Right lung (tissue), 5 donors: ENCODE measurements around the gene TSC2. TPM values are rescaled to one million over a fixed set of nuclear protein-coding genes. Genes with fewer than 3 reads are reported as not detected.
"Not testable (repeated sequence)": the region's sequence is repeated elsewhere in the genome, so short reads cannot be mapped to it uniquely, and the experiment has no call there.

ENCODE experiments used
- DNase-seq, 2 donors: peaks; one replicate each; pipeline ENCODE4 v3.0.0-alpha.2; 2013
- polyA plus RNA-seq, 5 donors: library from polyadenylated mRNA; unstranded; fragments of 120-200 nt; gene quantifications; one replicate each; pipeline versions ENCODE4 v1.2.1 to v1.2.3, GENCODE V29; 2013; ENCODE audit warnings: inconsistent platforms in 1 of 5, low replicate concordance in 1 of 5; ENCODE audit not compliant: insufficient read length in 5 of 5, insufficient read depth in 1 of 5

The TSC2 gene
- polyA plus RNA-seq, 5 donors, result 100 to 149 (median 120) TPM

- DNase-seq, result not testable (repeated sequence)
Measured at GRCh38 chr16:2116428-2116827, 68.6 kb downstream of the TSC2 start.

- not testable (repeated sequence) for DNase-seq
Measured at GRCh38 chr16:2117341-2117740, 69.6 kb downstream of the TSC2 start.

- not testable (repeated sequence) for DNase-seq
Measured at GRCh38 chr16:2117960-2118722, 70.4 kb downstream of the TSC2 start.

- DNase-seq, result not testable (repeated sequence)
Measured at GRCh38 chr16:2121325-2121724, 73.5 kb downstream of the TSC2 start.

- no peak for DNase-seq
Measured at GRCh38 chr16:2121853-2122252, 74.1 kb downstream of the TSC2 start.

- DNase-seq, result no peak
Measured at GRCh38 chr16:2122429-2122828, 74.6 kb downstream of the TSC2 start.

GRCh38 chr16:2122934-2123683 is 75.3 kb downstream of the TSC2 start:
- not testable (repeated sequence) for DNase-seq

- not testable (repeated sequence) for DNase-seq
Measured at GRCh38 chr16:2123706-2124376, 76.1 kb downstream of the TSC2 start.

GRCh38 chr16:2124377-2124693 is 76.5 kb downstream of the TSC2 start:
- DNase-seq, result not testable (repeated sequence)

- DNase-seq, result peak; percentile 82 to 83
Measured at GRCh38 chr16:2124694-2125444, 77.1 kb downstream of the TSC2 start.

- not testable (repeated sequence) for DNase-seq
Measured at GRCh38 chr16:2125609-2126008, 77.8 kb downstream of the TSC2 start.

GRCh38 chr16:2126161-2126743 is 78.5 kb downstream of the TSC2 start:
- not testable (repeated sequence) for DNase-seq

GRCh38 chr16:2126928-2127556 is 79.3 kb downstream of the TSC2 start:
- DNase-seq, result not testable (repeated sequence)

- peak in 1 of 2 donors; percentile 42 for DNase-seq
Measured at GRCh38 chr16:2127630-2128280, 80.0 kb downstream of the TSC2 start.

GRCh38 chr16:2129251-2129650 is 81.5 kb downstream of the TSC2 start:
- not testable (repeated sequence) for DNase-seq

GRCh38 chr16:2129890-2130447 is 82.2 kb downstream of the TSC2 start:
- not testable (repeated sequence) for DNase-seq

- DNase-seq, result not testable (repeated sequence)
Measured at GRCh38 chr16:2133797-2134196, 86.0 kb downstream of the TSC2 start.

- DNase-seq, result not testable (repeated sequence)
Measured at GRCh38 chr16:2135071-2135470, 87.3 kb downstream of the TSC2 start.

GRCh38 chr16:2135770-2136490 is 88.1 kb downstream of the TSC2 start, which contains the start of gene PKD1:
PKD1 (minus strand) TSS chr16:2135898; CDS start chr16:2135689, 209 bp downstream.
- peak; percentile 97 to 98 for DNase-seq
